ENCODE data around the gene ETV3L.

ETV3L gene

DNA sequence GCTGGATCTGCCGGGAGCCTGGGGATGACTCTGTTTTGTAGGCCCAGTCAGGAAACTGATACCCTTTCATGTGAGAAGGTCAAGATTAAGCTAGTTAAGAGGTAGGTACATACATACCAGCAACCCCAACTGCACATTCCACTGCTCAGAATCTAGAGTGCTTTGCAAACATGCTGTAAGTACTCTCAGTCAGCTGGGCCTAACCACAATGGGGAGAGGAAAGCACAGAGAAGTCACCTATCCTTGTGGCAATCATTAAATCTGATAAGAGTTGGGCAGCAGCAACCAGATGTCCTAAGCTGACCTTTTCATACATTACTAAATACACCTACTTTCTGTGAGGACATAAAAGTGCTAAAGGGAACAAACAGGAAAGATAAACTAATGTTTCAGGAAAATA, 36.0 kb upstream of the ETV3L start:
- no peak for TF ChIP-seq CTCF (IDR thresholded peaks at IDR 0.05; ENCODE audit: borderline replicate concordance, extremely low read depth, low read length, poor library complexity, severe bottlenecking)
- TF ChIP-seq EZH2 (IDR thresholded peaks at IDR 0.05; ENCODE audit: borderline replicate concordance, low read depth, low read length, severe bottlenecking) = no peak
- Histone ChIP-seq H4K20me1 (ENCODE audit: insufficient read depth, low read length) (peaks cover 52% of the 10 kb centered on the region), H3K79me2 (ENCODE audit: insufficient read depth, low read length) (peaks cover 52% of the 10 kb centered on the region), H3K9me3 (ENCODE audit: insufficient read depth, low read length, severe bottlenecking) (no peaks in the 10 kb centered on the region), H3K4me2 (ENCODE audit: insufficient read depth, low read length) (peak overlapping the region; percentile 76; the same call in 1 of the 2 replicates), H3K27ac (ENCODE audit: low read length) (no peak overlapping the region), H3K36me3 (ENCODE audit: insufficient read depth, low read length) (peaks cover 50% of the 10 kb centered on the region), H2AFZ (ENCODE audit: low read depth, low read length) (no peak overlapping the region), H3K9ac (ENCODE audit: low read depth, low read length) (no peak overlapping the region), H3K4me1 (ENCODE audit: insufficient read depth, low read length) (peaks cover 67% of the 10 kb centered on the region), H3K4me3 (ENCODE audit: low read depth in 1 of 2, low read length in 2 of 2) (no peak overlapping the region), H3K27me3 (ENCODE audit: insufficient read depth, low read length, poor library complexity) (no peaks in the 10 kb centered on the region)
- DNase-seq (no peak), ATAC-seq (ENCODE audit: insufficient read depth, low read depth) (no peak)

DNA sequence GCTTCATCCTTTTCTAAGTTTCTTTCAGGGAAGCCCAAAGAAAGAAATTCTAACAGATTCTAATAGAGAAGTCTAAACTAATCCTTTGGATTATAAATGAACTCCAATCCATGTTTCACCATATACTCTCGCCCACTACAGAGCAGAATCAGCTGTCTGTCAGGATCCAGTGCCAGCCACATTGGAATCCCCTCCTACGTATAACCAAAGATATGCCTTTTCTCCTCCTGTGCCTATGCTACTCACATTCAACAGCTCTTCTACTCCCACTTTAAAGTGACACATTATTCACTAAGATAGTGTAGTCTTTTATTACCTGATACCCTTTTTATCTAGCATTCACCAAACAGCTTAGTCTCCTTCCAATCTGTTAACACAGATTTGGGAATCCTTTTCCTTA, 35.5 kb upstream of the ETV3L start:
- Histone ChIP-seq H3K9me3 (ENCODE audit: insufficient read depth, low read length, severe bottlenecking) (no peaks in the 10 kb centered on the region), H3K27me3 (ENCODE audit: insufficient read depth, low read length, poor library complexity) (no peaks in the 10 kb centered on the region), H3K4me3 (ENCODE audit: low read depth in 1 of 2, low read length in 2 of 2) (no peak overlapping the region), H3K27ac (ENCODE audit: low read length) (peak overlapping the region; percentile 58), H3K4me1 (ENCODE audit: insufficient read depth, low read length) (peaks cover 67% of the 10 kb centered on the region), H2AFZ (ENCODE audit: low read depth, low read length) (no peak overlapping the region), H3K79me2 (ENCODE audit: insufficient read depth, low read length) (peaks cover 52% of the 10 kb centered on the region), H3K9ac (ENCODE audit: low read depth, low read length) (no peak overlapping the region), H3K4me2 (ENCODE audit: insufficient read depth, low read length) (0 out of 2 replicates have a peak overlapping the region, but pooled peaks have one; percentile 7), H4K20me1 (ENCODE audit: insufficient read depth, low read length) (peaks cover 55% of the 10 kb centered on the region), H3K36me3 (ENCODE audit: insufficient read depth, low read length) (peaks cover 56% of the 10 kb centered on the region)
- no peak for DNase-seq
- TF ChIP-seq EZH2 (IDR thresholded peaks at IDR 0.05; ENCODE audit: borderline replicate concordance, low read depth, low read length, severe bottlenecking) (no peak), CTCF (IDR thresholded peaks at IDR 0.05; ENCODE audit: borderline replicate concordance, extremely low read depth, low read length, poor library complexity, severe bottlenecking) (no peak)
- ATAC-seq (ENCODE audit: insufficient read depth, low read depth) = no peak

DNA sequence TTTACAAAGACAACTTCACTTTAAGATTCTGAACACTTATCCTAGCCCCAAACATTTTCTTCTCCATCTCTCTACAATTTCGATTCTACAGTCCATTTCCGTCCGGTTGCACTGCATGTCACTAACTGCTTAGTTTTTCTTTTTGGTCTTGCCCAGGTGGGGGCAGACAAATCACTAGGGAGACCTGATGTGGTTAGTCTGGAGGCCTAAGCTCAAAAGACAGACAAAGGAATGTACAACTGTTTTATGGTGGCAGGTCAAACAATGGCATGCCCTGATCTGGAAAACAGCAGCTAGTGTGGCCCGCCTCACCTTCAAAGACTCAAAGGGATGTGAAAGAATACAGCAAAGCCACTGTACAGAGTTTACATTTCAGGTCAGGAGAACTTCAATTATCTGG, 34.8 kb upstream of the ETV3L start:
- H3K27me3 ChIP-seq (ENCODE audit: insufficient read depth, low read length, poor library complexity) = no peaks in the 10 kb centered on the region
- DNase-seq (no peak), ATAC-seq (ENCODE audit: insufficient read depth, low read depth) (no peak)
- peaks cover 63% of the 10 kb centered on the region for H3K4me1 ChIP-seq (ENCODE audit: insufficient read depth, low read length)
- no peak overlapping the region for H3K4me3 ChIP-seq (ENCODE audit: low read depth in 1 of 2, low read length in 2 of 2)
- peak overlapping the region; percentile 3; the same call in 1 of the 2 replicates for H3K9ac ChIP-seq (ENCODE audit: low read depth, low read length)
- H3K79me2 ChIP-seq (ENCODE audit: insufficient read depth, low read length) = peaks cover 52% of the 10 kb centered on the region
- TF ChIP-seq CTCF (IDR thresholded peaks at IDR 0.05; ENCODE audit: borderline replicate concordance, extremely low read depth, low read length, poor library complexity, severe bottlenecking) = no peak
- TF ChIP-seq EZH2 (IDR thresholded peaks at IDR 0.05; ENCODE audit: borderline replicate concordance, low read depth, low read length, severe bottlenecking) = no peak
- H4K20me1 ChIP-seq (ENCODE audit: insufficient read depth, low read length) = peaks cover 55% of the 10 kb centered on the region
- H3K9me3 ChIP-seq (ENCODE audit: insufficient read depth, low read length, severe bottlenecking) = no peaks in the 10 kb centered on the region
- H3K27ac ChIP-seq (ENCODE audit: low read length) = peak overlapping the region; percentile 58
- H3K4me2 ChIP-seq (ENCODE audit: insufficient read depth, low read length) = peak overlapping the region; percentile 35
- no peak overlapping the region for H2AFZ ChIP-seq (ENCODE audit: low read depth, low read length)
- peaks cover 61% of the 10 kb centered on the region for H3K36me3 ChIP-seq (ENCODE audit: insufficient read depth, low read length)

GRCh38 chr1:157133426-157133825, 33.8 kb upstream of the ETV3L start:
- Histone ChIP-seq H3K4me2 (ENCODE audit: insufficient read depth, low read length) (peak overlapping the region; percentile 35; the same call in 1 of the 2 replicates), H3K9ac (ENCODE audit: low read depth, low read length) (no peak overlapping the region), H3K79me2 (ENCODE audit: insufficient read depth, low read length) (peaks cover 45% of the 10 kb centered on the region), H3K36me3 (ENCODE audit: insufficient read depth, low read length) (peaks cover 70% of the 10 kb centered on the region), H3K4me1 (ENCODE audit: insufficient read depth, low read length) (peaks cover 56% of the 10 kb centered on the region), H2AFZ (ENCODE audit: low read depth, low read length) (no peak overlapping the region), H3K4me3 (ENCODE audit: low read depth in 1 of 2, low read length in 2 of 2) (no peak overlapping the region), H3K27me3 (ENCODE audit: insufficient read depth, low read length, poor library complexity) (no peaks in the 10 kb centered on the region), H4K20me1 (ENCODE audit: insufficient read depth, low read length) (peaks cover 55% of the 10 kb centered on the region), H3K27ac (ENCODE audit: low read length) (peak overlapping the region; percentile 58), H3K9me3 (ENCODE audit: insufficient read depth, low read length, severe bottlenecking) (no peaks in the 10 kb centered on the region)
- peak; percentile 61 for DNase-seq
- peak; percentile 61 for ATAC-seq (ENCODE audit: insufficient read depth, low read depth)
- no peak for TF ChIP-seq EZH2 (IDR thresholded peaks at IDR 0.05; ENCODE audit: borderline replicate concordance, low read depth, low read length, severe bottlenecking)
- no peak for TF ChIP-seq CTCF (IDR thresholded peaks at IDR 0.05; ENCODE audit: borderline replicate concordance, extremely low read depth, low read length, poor library complexity, severe bottlenecking)

All from DND-41 (cell line).